CD8-positive, alpha-beta memory T cell (primary cell): ENCODE results near the gene KCTD16. TPM values are rescaled to one million over a fixed set of nuclear protein-coding genes. Genes with fewer than 3 reads are reported as not detected.
A peak's percentile ranks its signal among the peaks of the same experiment; 100 is the strongest.

ENCODE experiments used
- CTCF ChIA-PET: fragments of 350-600 bp; sonication (Branson Sonifier 250); formaldehyde crosslinking; loops from one replicate; lab custom pipeline; 2021; ENCODE audit warnings: antibody characterized with exemption; lab: Charles Lee
- POLR2A ChIA-PET: fragments of 350-600 bp; sonication (Branson Sonifier 250); formaldehyde crosslinking; loops from one replicate; lab custom pipeline; 2021; ENCODE audit warnings: antibody characterized with exemption; lab: Charles Lee
- DNase-seq, 5 donors: peaks; one replicate each; pipeline versions ENCODE4 v3.0.0 to v3.0.0-alpha.2; 2020 to 2022; ENCODE audit warnings: mixed read lengths in 1 of 5
- H3K27ac ChIP-seq: one replicate; pipeline ENCODE4 v1.7.0; 2013; ENCODE audit warnings: low read depth, mild to moderate bottlenecking, low read length, moderate library complexity
- H3K27me3 ChIP-seq: 2 replicates; pipeline ENCODE4 v1.7.0; 2013; ENCODE audit warnings: low read length, mild to moderate bottlenecking; ENCODE audit not compliant: insufficient read depth, poor library complexity, severe bottlenecking
- H3K36me3 ChIP-seq: 2 replicates; pipeline ENCODE4 v1.7.0; 2013; ENCODE audit warnings: mild to moderate bottlenecking, low read length, moderate library complexity; ENCODE audit not compliant: insufficient read depth
- H3K4me1 ChIP-seq: 2 replicates; pipeline ENCODE4 v1.7.0; 2013; ENCODE audit warnings: mild to moderate bottlenecking, low read length, moderate library complexity; ENCODE audit not compliant: insufficient read depth
- H3K4me3 ChIP-seq: 2 replicates; pipeline ENCODE4 v1.7.0; 2013; ENCODE audit warnings: mild to moderate bottlenecking, low read length
- H3K9me3 ChIP-seq: 2 replicates; pipeline ENCODE4 v1.7.0; 2013; ENCODE audit warnings: mild to moderate bottlenecking, low read length
- H3K27ac Mint-ChIP-seq, 8 donors: one replicate each; pipeline ENCODE4 v1.8.0; 2020 to 2021; ENCODE audit warnings: mixed read lengths in 8 of 8, mild to moderate bottlenecking in 6 of 8, inconsistent platforms in 3 of 8, moderate library complexity in 3 of 8
- H3K27me3 Mint-ChIP-seq, 2 donors: one replicate each; pipeline ENCODE4 v1.8.0; 2020 to 2021; ENCODE audit warnings: mixed read lengths in 2 of 2, mild to moderate bottlenecking in 1 of 2, moderate library complexity in 1 of 2
- H3K36me3 Mint-ChIP-seq, 3 donors: one replicate each; pipeline ENCODE4 v1.8.0; 2020 to 2021; ENCODE audit warnings: mixed read lengths in 3 of 3, inconsistent platforms in 1 of 3, mild to moderate bottlenecking in 1 of 3
- H3K4me1 Mint-ChIP-seq, 3 donors: one replicate each; pipeline ENCODE4 v1.8.0; 2020 to 2021; ENCODE audit warnings: mixed read lengths in 3 of 3, inconsistent platforms in 1 of 3, mild to moderate bottlenecking in 1 of 3
- H3K4me3 Mint-ChIP-seq, 7 donors: one replicate each; pipeline ENCODE4 v1.8.0; 2020 to 2021; ENCODE audit warnings: mixed read lengths in 7 of 7, mild to moderate bottlenecking in 6 of 7, moderate library complexity in 4 of 7, inconsistent platforms in 2 of 7
- H3K9me3 Mint-ChIP-seq, 5 donors: one replicate each; pipeline ENCODE4 v1.8.0; 2020 to 2022; ENCODE audit warnings: mixed read lengths in 5 of 5, mild to moderate bottlenecking in 3 of 5, moderate library complexity in 2 of 5, inconsistent platforms in 1 of 5
- polyA plus RNA-seq: library from polyadenylated mRNA; unstranded; fragments of 300-500 nt; fragmentation: Illumina TruSeq; gene quantifications from one replicate; pipeline ENCODE4 v1.2.3, GENCODE V29; 2021
- total RNA-seq, 2 experiments: library from RNA; stranded (reverse); gene quantifications; one replicate each; pipeline ENCODE4 v1.2.3, GENCODE V29; 2021

The KCTD16 gene
- total and polyA plus RNA-seq, 3 experiments from 2014 or later: 0.01 to 0.09 (median 0.02) TPM

- peaks cover 12% of the 10 kb centered on the region for H3K27me3 ChIP-seq
Observed at GRCh38 chr5:144202072-144202471, 31.4 kb downstream of the KCTD16 start.

GRCh38 chr5:144202726-144203125, 32.1 kb downstream of the KCTD16 start:
- H3K4me1 ChIP-seq: no peaks in the 10 kb centered on the region
- H3K27ac ChIP-seq: no peak overlapping the region
- no peaks in the 10 kb centered on the region for H3K36me3 ChIP-seq
- no peaks in the 10 kb centered on the region for H3K9me3 Mint-ChIP-seq
- ChIA-PET POLR2A (no interaction called here), CTCF (interaction anchor here (1.0 to 2.1 kb wide), 3 partner anchors 8 to 19 kb away, joined by 3 to 17 read pairs (median 7); no protein-coding TSS in a partner anchor)
- H3K4me1 Mint-ChIP-seq: peaks cover 2 to 5% (median 5%) of the 10 kb centered on the region in 3 donors
- no peak overlapping the region for H3K27ac Mint-ChIP-seq
- no peak overlapping the region for H3K4me3 ChIP-seq
- H3K4me3 Mint-ChIP-seq: no peak overlapping the region
- peaks cover 12% of the 10 kb centered on the region for H3K27me3 ChIP-seq
- no peaks in the 10 kb centered on the region for H3K36me3 Mint-ChIP-seq
- H3K9me3 ChIP-seq: no peaks in the 10 kb centered on the region
- no peak for DNase-seq
- peaks cover 36 to 83% of the 10 kb centered on the region in 2 donors for H3K27me3 Mint-ChIP-seq

More at GRCh38 chr5:144202072-144202471, 31.4 kb downstream of the KCTD16 start:
- Histone ChIP-seq H3K9me3 (no peaks in the 10 kb centered on the region), H3K36me3 (no peaks in the 10 kb centered on the region), H3K27ac (no peak overlapping the region), H3K4me1 (no peaks in the 10 kb centered on the region), H3K4me3 (no peak overlapping the region)
- Mint-ChIP-seq H3K4me1 (peaks cover 2 to 5% (median 5%) of the 10 kb centered on the region in 3 donors), H3K4me3 (no peak overlapping the region), H3K27me3 (peaks cover 36 to 77% of the 10 kb centered on the region in 2 donors), H3K27ac (no peak overlapping the region), H3K9me3 (no peaks in the 10 kb centered on the region), H3K36me3 (no peaks in the 10 kb centered on the region)
- DNase-seq: no peak
- ChIA-PET CTCF (no interaction called here), POLR2A (no interaction called here)

- Mint-ChIP-seq H3K4me3 (no peak overlapping the region), H3K27me3 (peaks cover 39 to 88% of the 10 kb centered on the region in 2 donors), H3K27ac (no peak overlapping the region), H3K4me1 (peaks cover 2 to 5% (median 5%) of the 10 kb centered on the region in 3 donors), H3K9me3 (no peaks in the 10 kb centered on the region), H3K36me3 (no peaks in the 10 kb centered on the region)
- no peak overlapping the region for H3K4me3 ChIP-seq
- no peak overlapping the region for H3K27ac ChIP-seq
- ChIA-PET POLR2A (no interaction called here), CTCF (interaction anchor here (0.7 to 2.1 kb wide), 13 partner anchors 9 to 1622 kb away, joined by 3 to 17 read pairs (median 4); partner anchors contain the start of genes KCTD16 and YIPF5)
- H3K36me3 ChIP-seq: no peaks in the 10 kb centered on the region
- peaks cover 12% of the 10 kb centered on the region for H3K27me3 ChIP-seq
- no peaks in the 10 kb centered on the region for H3K4me1 ChIP-seq
- DNase-seq: peak in 3 of 5 donors; percentile 26 to 50 (median 31)
- no peaks in the 10 kb centered on the region for H3K9me3 ChIP-seq
Observed at GRCh38 chr5:144203750-144204596, 33.3 kb downstream of the KCTD16 start.

GRCh38 chr5:144205141-144205551, 34.5 kb downstream of the KCTD16 start:
- H3K27me3 Mint-ChIP-seq: peaks cover 43 to 88% of the 10 kb centered on the region in 2 donors
- ChIA-PET POLR2A (no interaction called here), CTCF (interaction anchor here (1.1 to 2.1 kb wide), 3 partner anchors 10 to 13 kb away, joined by 3 to 17 read pairs (median 11); no protein-coding TSS in a partner anchor)
- no peaks in the 10 kb centered on the region for H3K9me3 ChIP-seq
- no peak overlapping the region for H3K27ac Mint-ChIP-seq
- H3K4me3 Mint-ChIP-seq: no peak overlapping the region
- H3K4me1 ChIP-seq: no peaks in the 10 kb centered on the region
- peaks cover 14% of the 10 kb centered on the region for H3K27me3 ChIP-seq
- H3K9me3 Mint-ChIP-seq: no peaks in the 10 kb centered on the region
- no peak overlapping the region for H3K27ac ChIP-seq
- no peak overlapping the region for H3K4me3 ChIP-seq
- H3K36me3 Mint-ChIP-seq: no peaks in the 10 kb centered on the region
- H3K36me3 ChIP-seq: no peaks in the 10 kb centered on the region
- H3K4me1 Mint-ChIP-seq: peaks cover 2 to 5% (median 5%) of the 10 kb centered on the region in 3 donors
- DNase-seq: no peak

GRCh38 chr5:144206141-144206540, 35.5 kb downstream of the KCTD16 start:
- H3K36me3 ChIP-seq: no peaks in the 10 kb centered on the region
- H3K36me3 Mint-ChIP-seq: no peaks in the 10 kb centered on the region

GRCh38 chr5:144207875-144208444, 37.3 kb downstream of the KCTD16 start:
- Mint-ChIP-seq H3K4me3 (no peak overlapping the region), H3K27ac (no peak overlapping the region), H3K36me3 (no peaks in the 10 kb centered on the region), H3K4me1 (peaks cover 2 to 5% (median 5%) of the 10 kb centered on the region in 3 donors), H3K9me3 (no peaks in the 10 kb centered on the region), H3K27me3 (peaks cover 33 to 65% of the 10 kb centered on the region in 2 donors)
- no peaks in the 10 kb centered on the region for H3K4me1 ChIP-seq
- no peak overlapping the region for H3K27ac ChIP-seq
- H3K9me3 ChIP-seq: no peaks in the 10 kb centered on the region
- ChIA-PET CTCF (no interaction called here), POLR2A (no interaction called here)
- no peaks in the 10 kb centered on the region for H3K36me3 ChIP-seq
- DNase-seq: no peak
- no peak overlapping the region for H3K4me3 ChIP-seq
- H3K27me3 ChIP-seq: peaks cover 16% of the 10 kb centered on the region

More at GRCh38 chr5:144206141-144206540, 35.5 kb downstream of the KCTD16 start:
- H3K9me3 ChIP-seq: no peaks in the 10 kb centered on the region
- Mint-ChIP-seq H3K4me1 (peaks cover 2 to 5% (median 5%) of the 10 kb centered on the region in 3 donors), H3K27me3 (peaks cover 42 to 83% of the 10 kb centered on the region in 2 donors), H3K4me3 (no peak overlapping the region), H3K9me3 (no peaks in the 10 kb centered on the region), H3K27ac (no peak overlapping the region)
- no peak overlapping the region for H3K4me3 ChIP-seq
- ChIA-PET POLR2A (no interaction called here), CTCF (no interaction called here)
- peaks cover 16% of the 10 kb centered on the region for H3K27me3 ChIP-seq
- no peak for DNase-seq
- no peak overlapping the region for H3K27ac ChIP-seq
- no peaks in the 10 kb centered on the region for H3K4me1 ChIP-seq

GRCh38 chr5:144209361-144209760, 38.7 kb downstream of the KCTD16 start:
- DNase-seq: no peak
- no peaks in the 10 kb centered on the region for H3K9me3 Mint-ChIP-seq
- ChIA-PET CTCF (no interaction called here), POLR2A (no interaction called here)
- no peak overlapping the region for H3K4me3 Mint-ChIP-seq
- Histone ChIP-seq H3K4me1 (no peaks in the 10 kb centered on the region), H3K27me3 (peaks cover 13% of the 10 kb centered on the region), H3K4me3 (no peak overlapping the region), H3K27ac (no peak overlapping the region), H3K36me3 (no peaks in the 10 kb centered on the region), H3K9me3 (no peaks in the 10 kb centered on the region)
- H3K36me3 Mint-ChIP-seq: no peaks in the 10 kb centered on the region
- no peak overlapping the region for H3K27ac Mint-ChIP-seq
- peaks cover 33 to 63% of the 10 kb centered on the region in 2 donors for H3K27me3 Mint-ChIP-seq
- peaks cover 2 to 5% (median 5%) of the 10 kb centered on the region in 3 donors for H3K4me1 Mint-ChIP-seq

- H3K27ac Mint-ChIP-seq: no peak overlapping the region
- no peaks in the 10 kb centered on the region for H3K9me3 Mint-ChIP-seq
- POLR2A ChIA-PET: no interaction called here
- peaks cover 0 to 1% (median under 1%) of the 10 kb centered on the region in 3 donors for H3K4me1 Mint-ChIP-seq
- Histone ChIP-seq H3K4me1 (no peaks in the 10 kb centered on the region), H3K27ac (no peak overlapping the region), H3K9me3 (no peaks in the 10 kb centered on the region), H3K27me3 (peaks cover 3% of the 10 kb centered on the region), H3K4me3 (no peak overlapping the region), H3K36me3 (no peaks in the 10 kb centered on the region)
- no peak for DNase-seq
- peaks cover 29 to 61% of the 10 kb centered on the region in 2 donors for H3K27me3 Mint-ChIP-seq
- no peaks in the 10 kb centered on the region for H3K36me3 Mint-ChIP-seq
- CTCF ChIA-PET: no interaction called here
- no peak overlapping the region for H3K4me3 Mint-ChIP-seq
Observed at GRCh38 chr5:144210655-144211054, 40.0 kb downstream of the KCTD16 start.
